HUES6 (cell line): Measurements from ENCODE around the gene EML1.
"Not testable (repeated sequence)": the region's sequence is repeated elsewhere in the genome, so short reads cannot be mapped to it uniquely, and the experiment has no call there.

ENCODE experiments used
- H3K27ac ChIP-seq: 2 replicates; pipeline ENCODE4 v1.7.0; 2013; ENCODE audit warnings: low read depth, mild to moderate bottlenecking, low read length, inconsistent platforms
- H3K27me3 ChIP-seq: 2 replicates; pipeline ENCODE4 v1.6.1; 2013; ENCODE audit warnings: low read length; ENCODE audit not compliant: control insufficient read depth, insufficient read depth
- H3K36me3 ChIP-seq: 2 replicates; pipeline ENCODE4 v1.6.1; 2013; ENCODE audit warnings: low read length; ENCODE audit not compliant: control insufficient read depth, insufficient read depth
- H3K4me1 ChIP-seq: 2 replicates; pipeline ENCODE4 v1.6.1; 2013; ENCODE audit warnings: low read length; ENCODE audit not compliant: control insufficient read depth, insufficient read depth
- H3K4me3 ChIP-seq: 2 replicates; pipeline ENCODE4 v1.5.1; 2013; ENCODE audit warnings: low read depth, low read length
- H3K9ac ChIP-seq: one replicate; pipeline ENCODE4 v1.6.1; 2013; ENCODE audit warnings: mild to moderate bottlenecking, low read length
- H3K9me3 ChIP-seq: 2 replicates; pipeline ENCODE4 v1.6.1; 2013; ENCODE audit warnings: low read depth, low read length; ENCODE audit not compliant: control insufficient read depth, insufficient read depth

Gene EML1

GRCh38 chr14:99758121-99758821, 34.9 kb upstream of the EML1 start:
- H3K4me1 ChIP-seq = peaks cover 32% of the 10 kb centered on the region
- no peak overlapping the region for H3K27ac ChIP-seq
- H3K27me3 ChIP-seq = no peaks in the 10 kb centered on the region
- no peaks in the 10 kb centered on the region for H3K9me3 ChIP-seq
- H3K36me3 ChIP-seq = no peaks in the 10 kb centered on the region
- no peak overlapping the region for H3K4me3 ChIP-seq
- peak overlapping the region; percentile 7 for H3K9ac ChIP-seq

- no peak overlapping the region for H3K4me3 ChIP-seq
- no peak overlapping the region for H3K27ac ChIP-seq
- peak overlapping the region; percentile 7 for H3K9ac ChIP-seq
- peaks cover 27% of the 10 kb centered on the region for H3K4me1 ChIP-seq
- H3K36me3 ChIP-seq = no peaks in the 10 kb centered on the region
- H3K9me3 ChIP-seq = no peaks in the 10 kb centered on the region
- no peaks in the 10 kb centered on the region for H3K27me3 ChIP-seq
Measured at GRCh38 chr14:99758872-99759545, 34.2 kb upstream of the EML1 start.

- H3K36me3 ChIP-seq = no peaks in the 10 kb centered on the region
- no peaks in the 10 kb centered on the region for H3K9me3 ChIP-seq
- H3K27me3 ChIP-seq = no peaks in the 10 kb centered on the region
- no peak overlapping the region for H3K27ac ChIP-seq
- H3K4me1 ChIP-seq = peaks cover 27% of the 10 kb centered on the region
- H3K4me3 ChIP-seq = no peak overlapping the region
- H3K9ac ChIP-seq = no peak overlapping the region
Measured at GRCh38 chr14:99759546-99759925, 33.7 kb upstream of the EML1 start.

GRCh38 chr14:99760817-99761216, 32.4 kb upstream of the EML1 start:
- Histone ChIP-seq H3K27me3 (no peaks in the 10 kb centered on the region), H3K9ac (no peak overlapping the region), H3K4me1 (peaks cover 27% of the 10 kb centered on the region), H3K4me3 (no peak overlapping the region), H3K9me3 (no peaks in the 10 kb centered on the region), H3K36me3 (no peaks in the 10 kb centered on the region), H3K27ac (no peak overlapping the region)

DNA sequence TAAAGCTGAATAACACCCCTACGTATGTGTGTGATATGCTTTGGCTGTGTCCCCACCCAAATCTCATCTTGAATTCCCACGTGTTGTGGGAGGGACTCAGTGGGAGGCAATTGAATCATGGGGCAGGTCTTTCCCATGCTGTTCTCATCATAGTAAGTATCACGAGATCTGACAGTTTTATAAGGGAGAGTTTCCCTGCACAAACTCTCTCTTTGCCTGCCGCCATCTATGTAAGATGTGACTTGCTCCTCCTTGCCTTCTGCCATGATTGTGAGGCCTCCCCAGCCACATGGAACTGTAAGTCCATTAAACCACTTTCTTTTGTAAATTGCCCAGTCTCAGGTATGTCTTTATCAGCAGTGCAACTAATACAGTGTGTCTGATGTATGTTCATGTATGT, 30.3 kb upstream of the EML1 start:
- not testable (repeated sequence) for H3K27me3 ChIP-seq, H3K36me3 ChIP-seq, H3K9me3 ChIP-seq, H3K4me3 ChIP-seq, H3K27ac ChIP-seq, H3K9ac ChIP-seq
- H3K4me1 ChIP-seq = peaks cover 26% of the 10 kb centered on the region

DNA sequence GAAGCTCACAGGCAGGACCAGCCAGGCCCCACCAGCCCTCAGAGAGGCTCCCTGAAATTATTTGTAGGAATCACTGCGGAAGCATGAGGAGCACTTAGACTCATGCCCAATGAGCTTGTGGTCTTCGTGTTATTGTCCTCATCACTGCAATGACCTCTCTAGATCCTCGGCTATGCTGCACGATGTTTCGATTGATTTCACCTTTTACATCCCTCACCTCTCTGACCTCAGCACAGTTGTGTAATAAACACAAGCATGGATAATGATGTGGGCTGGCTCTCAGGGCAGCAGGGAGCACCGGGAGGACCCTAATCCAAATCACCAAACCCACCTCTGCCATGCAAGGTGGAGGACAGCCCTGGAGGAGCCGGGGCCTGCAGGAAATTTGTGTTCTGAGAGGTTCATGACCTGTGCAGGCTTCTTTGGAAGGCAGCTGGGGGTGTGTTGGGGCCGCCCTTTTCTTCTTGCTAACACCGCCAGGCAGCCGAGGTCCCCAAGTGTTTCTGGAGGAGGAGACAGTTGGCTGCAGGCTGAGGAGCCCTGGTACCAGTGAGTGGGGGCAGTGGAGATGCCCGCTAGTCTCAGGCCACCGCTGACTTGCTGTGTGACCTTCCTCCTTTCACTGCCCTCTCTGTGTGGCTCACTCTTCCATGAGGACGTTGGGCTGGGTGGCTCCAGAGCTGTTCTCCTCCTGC, 29.5 kb upstream of the EML1 start:
- no peaks in the 10 kb centered on the region for H3K36me3 ChIP-seq
- H3K27me3 ChIP-seq = no peaks in the 10 kb centered on the region
- H3K27ac ChIP-seq = no peak overlapping the region
- H3K4me1 ChIP-seq = peaks cover 19% of the 10 kb centered on the region
- H3K4me3 ChIP-seq = no peak overlapping the region
- H3K9ac ChIP-seq = no peak overlapping the region
- no peaks in the 10 kb centered on the region for H3K9me3 ChIP-seq

GRCh38 chr14:99764222-99764706, 28.9 kb upstream of the EML1 start:
- H3K27me3 ChIP-seq = 0 out of 2 replicates have a peak, but pooled peaks cover 2% of the 10 kb centered on the region
- H3K4me1 ChIP-seq = peaks cover 13% of the 10 kb centered on the region
- no peak overlapping the region for H3K27ac ChIP-seq
- no peaks in the 10 kb centered on the region for H3K36me3 ChIP-seq
- no peaks in the 10 kb centered on the region for H3K9me3 ChIP-seq
- no peak overlapping the region for H3K9ac ChIP-seq
- no peak overlapping the region for H3K4me3 ChIP-seq

DNA sequence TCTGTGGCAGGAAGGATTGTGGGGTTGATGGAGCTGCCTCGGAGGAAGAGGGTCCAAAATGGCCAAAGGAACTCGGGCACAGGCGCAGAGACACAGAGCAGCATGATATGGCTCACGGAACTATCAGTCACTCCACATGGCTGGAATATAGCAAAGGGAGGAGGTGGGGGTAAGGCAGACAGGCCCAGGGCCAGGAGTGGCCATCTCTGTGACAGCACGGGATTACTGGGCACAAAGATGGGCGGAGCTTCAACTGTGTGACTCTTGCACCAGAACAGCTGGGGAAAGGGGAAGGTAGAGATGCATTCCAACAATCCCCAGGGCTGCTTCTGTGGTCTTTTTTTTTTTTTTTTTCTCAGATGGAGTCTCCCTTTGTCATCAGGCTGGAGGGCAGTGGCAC, 24.8 kb upstream of the EML1 start:
- Histone ChIP-seq H3K9me3 (no peaks in the 10 kb centered on the region; the same call in 1 of the 2 replicates), H3K27ac (no peak overlapping the region), H3K36me3 (no peaks in the 10 kb centered on the region), H3K4me3 (no peak overlapping the region), H3K27me3 (0 out of 2 replicates have a peak, but pooled peaks cover 3% of the 10 kb centered on the region), H3K4me1 (peaks cover 14% of the 10 kb centered on the region), H3K9ac (no peak overlapping the region)

GRCh38 chr14:99769123-99769522, 24.1 kb upstream of the EML1 start:
- no peak overlapping the region for H3K9ac ChIP-seq
- peaks cover 21% of the 10 kb centered on the region for H3K4me1 ChIP-seq
- H3K36me3 ChIP-seq = no peaks in the 10 kb centered on the region
- H3K27ac ChIP-seq = no peak overlapping the region
- no peak overlapping the region for H3K4me3 ChIP-seq
- H3K27me3 ChIP-seq = 0 out of 2 replicates have a peak, but pooled peaks cover 3% of the 10 kb centered on the region
- H3K9me3 ChIP-seq = no peaks in the 10 kb centered on the region; the same call in 1 of the 2 replicates

GRCh38 chr14:99769799-99770198, 23.4 kb upstream of the EML1 start:
- Histone ChIP-seq H3K4me1 (peaks cover 28% of the 10 kb centered on the region), H3K9ac (no peak overlapping the region), H3K4me3 (no peak overlapping the region), H3K9me3 (no peaks in the 10 kb centered on the region; the same call in 1 of the 2 replicates), H3K36me3 (no peaks in the 10 kb centered on the region), H3K27ac (no peak overlapping the region), H3K27me3 (0 out of 2 replicates have a peak, but pooled peaks cover 3% of the 10 kb centered on the region)
